LNCaP clone FGC (cell line): ENCODE measurements around the gene LSS.
"Not testable (repeated sequence)": the region's sequence is repeated elsewhere in the genome, so short reads cannot be mapped to it uniquely, and the experiment has no call there.

Experiments used
- DNase-seq: peaks from one replicate; pipeline ENCODE4 v3.0.0-alpha.2; 2011; ENCODE audit warnings: low read depth
- H3K4me3 ChIP-seq: 2 replicates; pipeline ENCODE4 v1.5.1; 2011; ENCODE audit warnings: mild to moderate bottlenecking, low read depth, low read length, control low read depth
- CTCF ChIP-seq: IDR thresholded peaks from 2 replicates; pipeline ENCODE4 v1.5.1; 2012; ENCODE audit warnings: mild to moderate bottlenecking; ENCODE audit not compliant: control insufficient read depth, insufficient read depth; ENCODE audit errors: extremely low read depth

LSS gene

DNA sequence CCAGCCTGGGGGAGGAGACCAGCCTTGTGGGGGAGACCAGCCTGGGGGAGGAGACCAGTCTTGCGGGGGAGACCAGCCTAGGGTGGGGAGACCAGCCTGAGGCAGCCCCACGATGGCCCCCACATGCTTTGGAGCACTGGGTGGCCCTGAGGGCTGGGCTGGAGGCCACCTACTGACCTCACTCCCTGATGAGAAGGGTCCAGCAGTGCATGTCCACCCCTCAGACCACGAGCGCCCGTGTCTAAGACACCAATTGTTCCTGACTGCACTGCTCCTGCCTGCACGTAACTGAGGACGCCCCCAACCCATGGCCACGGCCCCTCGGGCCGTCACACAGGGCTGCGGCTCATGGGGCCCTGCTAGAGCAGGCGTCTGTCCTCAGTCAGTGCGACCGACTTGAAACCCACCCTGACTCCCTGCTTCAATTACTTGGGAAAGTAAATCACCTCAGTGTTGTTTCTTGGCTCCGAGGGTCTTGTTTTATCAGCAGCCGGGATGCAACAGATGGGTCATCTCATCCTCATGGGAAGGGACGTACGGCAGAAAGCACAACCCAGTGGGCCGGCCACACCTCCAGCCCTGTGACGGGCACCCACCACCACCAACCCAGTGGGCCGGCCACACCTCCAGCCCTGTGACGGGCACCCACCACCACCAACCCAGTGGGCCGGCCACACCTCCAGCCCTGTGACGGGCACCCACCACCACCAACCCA is 44.5 kb downstream of the LSS start, which contains the start of gene SPATC1L:
Gene SPATC1L (minus strand): TSS at position 550 of the 715 bp plus-strand sequence. CDS start 1,643 bp downstream, outside the sequence.
- TF ChIP-seq CTCF = no peak
- peak; percentile 39 for DNase-seq

GRCh38 chr21:46183337-46183909 is 45.2 kb downstream of the LSS start:
- DNase-seq = not testable (repeated sequence)
- peak overlapping the region; percentile 99 for H3K4me3 ChIP-seq

More for the DNA sequence above, 44.5 kb downstream of the LSS start, which contains the start of gene SPATC1L:
- H3K4me3 ChIP-seq = peak within 1 kb of the TSS; percentile 99

DNA sequence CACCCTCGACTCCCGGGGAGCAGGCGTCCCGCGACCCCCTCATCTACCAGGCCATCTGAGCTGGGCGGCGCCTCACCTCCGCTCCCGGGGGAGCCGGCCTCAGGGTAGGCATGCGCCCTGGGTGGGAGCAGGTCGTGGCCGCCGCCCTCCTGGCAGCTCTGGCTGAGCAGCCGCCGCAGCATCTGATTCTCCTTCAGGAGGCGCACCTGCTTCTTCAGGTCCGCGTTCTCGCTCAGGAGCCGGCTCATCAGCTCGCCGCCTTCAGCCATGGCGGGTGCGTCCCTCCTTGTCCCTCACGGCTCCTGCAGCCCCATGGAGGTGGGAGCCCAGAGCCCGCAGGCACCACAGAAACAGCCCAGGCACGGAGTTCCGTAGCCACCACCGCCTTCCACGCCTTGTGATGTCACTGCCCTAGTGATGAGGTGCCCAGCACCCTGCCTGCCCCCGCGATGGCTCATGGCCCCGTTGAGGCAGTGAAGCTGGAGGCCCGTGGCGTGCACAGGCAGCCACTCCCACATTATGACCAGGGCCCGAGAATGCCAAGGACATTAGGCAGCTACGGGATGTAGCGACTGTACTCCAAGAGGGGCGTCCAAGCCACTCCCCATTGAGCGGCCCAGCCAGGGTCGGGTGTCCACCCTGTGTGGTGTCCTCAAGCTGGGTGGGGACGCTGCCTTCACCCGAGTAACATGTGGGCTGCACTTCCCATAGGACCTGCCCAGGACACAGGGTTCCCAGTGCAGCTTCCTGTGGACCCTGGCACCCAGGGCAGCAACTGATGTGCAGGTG is 45.8 kb downstream of the LSS start:
- H3K4me3 ChIP-seq = peak overlapping the region; percentile 46
- DNase-seq = no peak
- TF ChIP-seq CTCF = no peak

- TF ChIP-seq CTCF = no peak
- DNase-seq = no peak
- no peak overlapping the region for H3K4me3 ChIP-seq
Observed at GRCh38 chr21:46181953-46182547, 46.5 kb downstream of the LSS start.

DNA sequence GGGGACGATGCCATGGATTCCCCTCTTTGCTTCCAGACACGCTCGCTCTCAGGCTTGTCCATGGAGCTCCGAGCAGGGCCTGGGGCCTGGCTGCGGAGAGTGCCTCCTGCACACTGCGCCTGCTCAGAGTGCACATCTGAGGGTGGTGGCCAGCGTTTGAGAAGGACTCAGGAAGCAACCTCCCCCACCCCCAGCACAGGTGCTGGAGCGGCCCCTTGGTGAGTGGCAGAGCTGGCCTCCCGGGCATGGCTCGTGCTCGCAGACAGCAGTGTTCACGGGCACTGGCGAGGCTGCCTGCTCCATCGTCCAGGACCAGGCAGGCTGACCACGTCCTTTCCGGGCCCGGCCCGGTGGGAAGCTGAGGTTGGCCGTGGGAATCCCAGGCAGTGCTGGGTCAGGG is 47.1 kb downstream of the LSS start:
- H3K4me3 ChIP-seq = no peak overlapping the region
- DNase-seq = no peak
- TF ChIP-seq CTCF = no peak

GRCh38 chr21:46180778-46181391 is 47.7 kb downstream of the LSS start:
- DNase-seq = no peak
- H3K4me3 ChIP-seq = no peak overlapping the region
- TF ChIP-seq CTCF = no peak
